ENCODE measurements around the gene PTPN4.

DNA sequence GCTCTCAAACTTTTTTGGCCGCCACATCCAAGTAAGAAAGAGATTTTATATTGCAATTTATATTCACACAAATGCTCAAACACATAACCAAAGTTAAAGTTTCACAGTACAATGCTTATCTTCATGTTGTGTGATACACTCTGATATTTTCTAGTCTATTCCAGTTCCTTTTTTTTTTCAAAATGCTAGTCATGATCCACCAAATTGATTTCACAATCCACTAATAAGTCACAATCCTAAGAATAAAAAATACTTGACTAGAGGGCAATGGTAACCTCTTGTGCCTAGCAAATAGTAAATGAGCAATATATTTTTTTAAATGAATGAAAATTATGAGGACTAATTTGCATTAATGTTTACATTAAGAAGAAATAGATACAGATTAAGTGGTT lies 5.8 kb upstream of the PTPN4 start:
- TF ChIP-seq, protein P1, sequence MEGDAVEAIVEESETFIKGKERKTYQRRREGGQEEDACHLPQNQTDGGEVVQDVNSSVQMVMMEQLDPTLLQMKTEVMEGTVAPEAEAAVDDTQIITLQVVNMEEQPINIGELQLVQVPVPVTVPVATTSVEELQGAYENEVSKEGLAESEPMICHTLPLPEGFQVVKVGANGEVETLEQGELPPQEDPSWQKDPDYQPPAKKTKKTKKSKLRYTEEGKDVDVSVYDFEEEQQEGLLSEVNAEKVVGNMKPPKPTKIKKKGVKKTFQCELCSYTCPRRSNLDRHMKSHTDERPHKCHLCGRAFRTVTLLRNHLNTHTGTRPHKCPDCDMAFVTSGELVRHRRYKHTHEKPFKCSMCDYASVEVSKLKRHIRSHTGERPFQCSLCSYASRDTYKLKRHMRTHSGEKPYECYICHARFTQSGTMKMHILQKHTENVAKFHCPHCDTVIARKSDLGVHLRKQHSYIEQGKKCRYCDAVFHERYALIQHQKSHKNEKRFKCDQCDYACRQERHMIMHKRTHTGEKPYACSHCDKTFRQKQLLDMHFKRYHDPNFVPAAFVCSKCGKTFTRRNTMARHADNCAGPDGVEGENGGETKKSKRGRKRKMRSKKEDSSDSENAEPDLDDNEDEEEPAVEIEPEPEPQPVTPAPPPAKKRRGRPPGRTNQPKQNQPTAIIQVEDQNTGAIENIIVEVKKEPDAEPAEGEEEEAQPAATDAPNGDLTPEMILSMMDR (IDR thresholded peaks at IDR 0.05), result no peak
- TF ChIP-seq ZFX (IDR thresholded peaks at IDR 0.05; ENCODE audit: borderline replicate concordance), result no peak

Data from 22Rv1 (cell line).